Stimulated activated CD4-positive, alpha-beta T cell treated with anti-CD3 and anti-CD28 coated beads, Interleukin-4, amount 100 ng/mL, for 1 hour (primary cell): ENCODE data around the gene FTSJ3.
"Not testable (repeated sequence)": the region's sequence is repeated elsewhere in the genome, so short reads cannot be mapped to it uniquely, and the experiment has no call there.

Experiments used
- DNase-seq: peaks from one replicate; pipeline ENCODE4 v3.0.0-alpha.2; 2020

FTSJ3 gene

DNA sequence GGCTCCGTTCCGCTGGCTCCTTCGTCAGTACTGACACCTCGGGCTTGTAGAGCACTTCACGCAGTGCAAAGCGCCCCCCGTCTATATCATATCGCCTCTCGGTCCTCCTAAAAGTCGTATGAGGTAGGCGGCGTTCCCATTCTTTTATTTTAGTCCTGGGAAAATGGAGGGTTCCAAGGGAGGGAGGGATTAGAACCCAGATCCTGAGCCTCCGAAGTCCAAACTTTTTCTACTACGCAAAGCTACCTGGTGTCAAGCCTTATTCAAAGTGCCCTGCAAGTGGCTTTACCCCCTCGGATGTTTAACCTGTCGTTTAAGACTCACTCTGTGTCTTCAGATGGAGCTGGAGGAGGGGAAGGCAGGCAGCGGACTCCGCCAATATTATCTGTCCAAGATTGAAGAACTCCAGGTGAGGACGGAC is 348 bp upstream of the FTSJ3 start:
- no peak for DNase-seq

DNA sequence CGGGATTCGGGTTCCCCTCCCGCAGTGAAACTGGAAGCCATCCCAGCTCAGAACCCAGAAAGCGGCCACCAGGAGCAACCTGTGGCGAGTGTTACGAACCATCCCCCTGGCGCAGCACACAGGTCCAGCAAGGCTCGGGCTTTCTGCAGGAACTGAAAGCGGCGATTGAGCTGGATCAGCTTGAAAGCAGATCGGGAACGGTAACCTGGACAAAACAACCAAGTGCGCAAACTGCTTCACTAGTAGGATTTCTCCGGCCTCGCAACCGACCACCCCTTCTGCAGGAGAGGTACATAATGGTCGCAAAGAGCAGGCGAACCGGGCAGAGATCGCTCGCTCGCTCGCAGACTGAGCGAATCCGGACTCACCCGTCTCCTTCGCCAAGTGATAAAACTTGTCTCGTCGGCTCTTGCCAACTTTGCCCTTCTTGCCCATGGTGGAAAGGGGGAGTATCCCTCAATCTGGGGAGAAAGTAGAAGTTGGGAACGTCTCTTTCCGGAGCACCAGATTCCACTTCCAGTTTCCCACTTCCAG is 928 bp downstream of the FTSJ3 start:
- DNase-seq = peak; percentile 26

DNA sequence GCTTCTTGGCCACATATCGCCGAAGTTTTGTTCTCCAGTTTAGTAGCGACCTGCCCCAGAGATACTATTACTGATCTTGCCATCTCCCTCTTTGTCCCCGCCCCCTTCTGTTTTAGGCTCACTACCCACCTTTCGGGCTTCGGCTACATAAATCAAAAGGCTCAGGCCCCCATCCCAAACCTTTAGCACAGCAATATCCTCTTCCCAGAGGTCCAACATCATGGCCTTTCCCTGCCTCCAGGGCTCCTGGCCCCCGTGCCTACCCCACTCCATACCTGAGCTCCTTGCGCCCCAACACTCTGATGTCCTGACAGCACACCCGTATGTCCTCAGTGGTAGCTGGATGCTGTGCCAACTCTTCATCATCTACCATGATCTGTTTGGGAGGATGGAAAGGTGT is 3.1 kb downstream of the FTSJ3 start:
- DNase-seq = no peak

DNA sequence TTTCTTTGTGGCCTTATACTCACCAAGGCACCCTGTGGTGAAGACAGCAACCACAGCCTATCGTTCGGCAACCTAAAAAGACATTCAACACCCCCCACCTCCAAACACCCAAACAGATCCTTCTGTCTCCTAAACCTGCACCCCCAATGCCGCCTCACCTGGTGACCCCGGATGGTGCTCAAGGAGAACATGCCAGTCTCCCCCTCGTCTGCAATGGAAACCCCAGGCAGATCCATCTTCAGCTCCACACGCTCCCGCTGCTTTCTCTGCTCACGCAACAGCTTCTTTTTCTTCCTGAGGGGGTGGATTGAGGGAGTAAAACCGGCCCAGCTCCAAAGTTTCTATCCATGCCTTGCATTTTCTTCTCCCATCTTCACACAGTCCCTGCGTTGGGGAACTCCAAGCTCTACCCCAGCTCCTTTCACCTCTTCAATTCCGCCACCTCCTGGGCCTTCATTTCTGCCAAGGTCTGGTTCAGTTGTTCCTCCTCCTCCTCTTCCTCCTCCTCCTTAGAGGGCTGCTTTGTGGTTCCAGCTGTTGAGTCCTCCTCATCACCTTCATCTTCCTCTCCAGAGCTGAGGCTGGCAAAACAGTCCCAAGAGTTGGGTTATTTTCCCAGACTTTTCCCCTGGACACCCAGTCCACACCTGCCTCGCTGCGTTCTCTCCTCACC is 3.7 kb downstream of the FTSJ3 start:
- DNase-seq = no peak

DNA sequence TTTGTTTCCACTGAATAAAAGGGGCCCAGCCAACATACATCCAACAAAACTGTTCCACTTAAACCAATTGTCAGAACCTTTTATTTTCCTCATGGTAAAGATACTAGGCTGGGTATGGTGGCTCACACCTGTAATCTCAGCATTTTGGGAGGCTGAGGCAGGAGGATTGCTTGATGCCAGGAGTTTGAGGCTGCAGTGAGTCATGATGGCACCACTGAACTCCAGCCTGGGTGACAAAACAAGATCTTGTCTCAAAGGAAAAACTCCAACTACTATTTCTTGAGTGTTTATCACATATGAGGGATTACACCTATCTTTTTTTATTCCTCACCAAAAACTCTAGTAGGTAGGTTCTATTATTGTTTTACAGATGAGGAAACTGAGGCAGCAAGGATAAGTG is 4.9 kb downstream of the FTSJ3 start:
- DNase-seq = no peak

DNA sequence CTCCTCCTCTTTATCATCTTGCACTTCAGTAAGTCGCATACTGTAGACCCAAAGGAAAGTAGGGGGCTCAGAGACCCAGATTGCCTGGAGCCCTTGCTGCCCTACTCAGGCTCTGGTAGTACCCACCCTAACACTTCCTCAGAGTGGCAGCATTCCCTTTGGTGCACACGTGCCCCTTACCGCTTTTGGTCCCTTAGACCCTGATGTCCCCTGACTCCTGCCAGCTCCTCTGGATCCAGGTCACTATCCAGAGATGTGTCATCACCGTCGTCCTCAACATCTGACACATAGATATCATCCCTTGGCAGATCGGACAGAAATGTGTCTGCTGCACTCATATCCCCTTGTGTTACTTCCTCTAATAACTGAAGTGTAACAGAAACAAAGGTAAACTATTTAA is 5.7 kb downstream of the FTSJ3 start:
- DNase-seq = no peak

DNA sequence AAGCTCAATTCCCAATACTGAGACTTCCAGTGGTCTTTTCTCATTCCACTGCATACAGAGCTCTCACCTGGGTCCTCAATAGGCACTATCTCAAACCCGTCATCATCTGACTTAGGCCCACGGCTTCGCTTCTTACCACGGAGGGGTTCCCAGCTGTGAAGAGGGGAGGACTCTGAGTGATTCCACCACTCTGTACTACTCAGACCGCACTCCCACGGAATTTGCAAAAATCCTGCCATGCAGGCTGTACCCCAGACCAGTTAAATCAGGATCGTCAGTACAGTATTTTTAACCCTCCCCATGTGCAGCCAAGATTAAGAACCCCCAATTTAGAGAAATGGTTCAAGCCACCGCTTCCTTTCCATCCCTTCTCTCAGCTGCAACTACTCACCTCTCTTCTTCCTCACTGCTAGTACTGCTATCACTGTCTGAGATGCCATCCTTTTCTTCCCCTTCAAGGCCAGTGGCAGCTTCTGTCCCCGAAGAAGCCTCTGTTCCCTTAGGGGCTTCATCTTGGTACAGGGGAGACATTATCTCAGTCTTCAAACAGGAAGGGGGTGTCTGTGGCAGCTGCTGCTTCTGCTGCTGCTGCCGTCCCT is 6.4 kb downstream of the FTSJ3 start:
- no peak for DNase-seq

DNA sequence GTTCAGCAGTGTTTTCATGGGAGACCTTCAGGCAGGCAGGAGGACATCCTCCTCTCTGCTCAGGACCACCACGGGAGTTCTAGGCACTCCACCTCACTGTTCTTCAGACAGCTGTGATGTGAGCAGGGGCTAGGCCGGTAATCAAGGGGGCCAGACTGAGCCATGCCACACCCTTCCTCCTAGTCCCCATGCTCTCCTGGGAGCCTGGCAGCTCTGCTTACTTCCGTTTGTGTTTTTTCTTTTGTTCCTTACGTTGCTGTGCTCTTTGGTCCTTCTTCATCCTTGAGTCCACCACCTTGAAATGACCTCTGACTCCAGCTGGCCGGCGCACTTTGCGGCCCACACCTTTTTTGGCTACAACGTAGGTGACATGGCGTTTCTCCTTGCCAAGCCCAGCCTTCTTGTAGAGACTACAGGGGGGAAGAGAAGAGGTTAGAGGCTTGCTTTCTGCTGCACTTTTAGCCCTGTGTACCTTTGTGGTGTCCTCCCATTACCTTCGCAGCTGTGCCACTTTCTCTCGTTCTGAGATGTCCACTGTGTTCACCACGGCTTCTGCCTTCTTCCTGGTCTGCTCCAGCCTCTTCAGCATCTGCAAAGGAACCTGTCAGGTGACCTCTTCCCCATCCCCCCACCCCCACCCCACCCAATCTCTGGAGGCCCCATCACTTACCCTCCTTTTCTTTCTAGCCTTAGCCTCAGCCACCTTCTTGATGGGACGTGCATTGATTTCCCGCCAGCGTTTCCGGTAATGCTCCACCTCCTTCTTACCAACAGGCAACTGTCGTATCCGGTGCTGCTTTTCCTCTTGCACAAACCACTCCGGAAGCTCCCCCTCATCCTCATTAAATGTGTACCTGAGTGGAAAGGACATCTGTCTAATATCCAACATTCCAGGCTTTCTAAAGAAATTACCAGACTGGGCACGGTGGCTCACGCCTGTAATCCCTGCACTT is 7.6 kb downstream of the FTSJ3 start:
- DNase-seq = no peak

DNA sequence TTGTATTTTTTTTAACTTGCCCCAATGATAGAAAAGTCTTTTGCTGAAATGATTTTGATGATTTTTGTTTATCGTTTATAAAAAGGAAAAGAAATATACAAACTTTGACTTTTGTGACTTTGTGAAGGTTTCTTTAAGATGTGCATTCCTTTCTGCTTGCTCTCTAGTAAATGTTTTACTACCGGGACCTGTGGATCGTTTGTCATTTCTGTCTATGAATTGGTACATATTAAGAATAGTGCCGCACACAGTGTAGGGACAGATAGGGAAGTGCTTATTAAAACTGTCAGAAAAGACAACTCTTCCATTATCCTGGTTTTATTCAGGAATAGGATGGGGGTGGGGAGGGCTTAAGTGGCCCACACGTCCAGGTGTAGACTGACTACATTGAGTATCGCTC is 8.3 kb downstream of the FTSJ3 start:
- no peak for DNase-seq

DNA sequence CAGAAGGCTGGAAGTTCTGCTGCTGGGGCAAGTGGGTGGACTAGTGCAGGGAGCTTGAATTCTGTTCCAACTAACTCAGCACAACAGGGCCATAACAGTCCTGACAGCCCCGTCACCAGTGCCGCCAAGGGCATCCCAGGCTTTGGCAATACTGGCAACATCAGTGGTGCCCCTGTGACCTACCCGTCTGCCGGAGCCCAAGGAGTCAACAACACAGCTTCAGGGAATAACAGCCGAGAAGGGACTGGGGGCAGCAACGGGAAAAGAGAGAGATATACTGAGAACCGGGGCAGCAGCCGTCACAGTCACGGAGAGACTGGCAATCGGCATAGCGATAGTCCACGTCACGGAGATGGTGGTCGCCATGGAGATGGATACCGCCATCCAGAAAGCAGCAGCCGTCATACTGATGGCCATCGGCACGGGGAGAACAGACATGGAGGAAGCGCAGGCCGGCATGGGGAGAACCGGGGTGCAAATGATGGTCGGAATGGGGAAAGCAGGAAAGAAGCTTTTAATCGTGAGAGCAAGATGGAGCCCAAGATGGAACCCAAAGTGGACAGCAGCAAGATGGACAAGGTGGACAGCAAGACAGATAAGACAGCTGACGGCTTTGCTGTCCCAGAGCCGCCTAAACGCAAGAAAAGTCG is 9.6 kb downstream of the FTSJ3 start:
- no peak for DNase-seq

DNA sequence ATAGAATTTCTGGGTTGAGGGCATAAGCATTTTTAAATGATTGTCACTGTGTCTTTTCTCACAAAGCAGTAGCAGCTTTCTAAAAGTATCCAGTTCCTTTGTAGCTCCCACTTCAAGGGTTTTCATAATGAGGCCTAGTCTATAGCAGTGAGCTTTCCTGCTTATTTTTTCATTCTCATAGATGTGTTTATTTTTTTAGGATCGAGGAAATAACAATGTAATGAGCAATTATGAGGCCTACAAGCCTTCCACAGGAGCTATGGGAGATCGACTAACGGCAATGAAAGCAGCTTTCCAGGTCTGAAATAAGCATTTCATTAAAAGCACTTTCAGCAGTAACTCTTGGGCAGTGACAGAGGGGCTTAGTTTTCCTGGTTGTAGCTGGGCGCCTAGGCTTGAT is 10.8 kb downstream of the FTSJ3 start:
- no peak for DNase-seq

DNA sequence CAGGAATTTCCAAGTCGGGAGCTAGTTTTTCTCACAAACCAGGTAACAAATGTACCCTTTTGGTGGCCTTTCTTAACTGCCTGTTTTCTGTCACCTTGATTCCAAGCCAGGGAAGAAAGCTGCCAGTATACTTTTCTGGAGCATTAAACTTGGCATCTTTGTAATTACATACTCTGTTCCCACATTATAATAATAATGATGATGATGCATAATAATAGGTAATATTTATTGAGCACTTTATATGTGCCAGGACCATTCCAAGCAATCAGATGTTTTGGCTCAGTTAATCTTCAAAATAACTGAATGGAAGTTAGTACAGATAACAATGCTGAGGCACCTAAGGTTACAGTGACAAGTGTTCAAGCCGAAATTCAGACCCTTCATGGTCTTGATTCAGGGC is 11.3 kb downstream of the FTSJ3 start:
- DNase-seq = no peak

DNA sequence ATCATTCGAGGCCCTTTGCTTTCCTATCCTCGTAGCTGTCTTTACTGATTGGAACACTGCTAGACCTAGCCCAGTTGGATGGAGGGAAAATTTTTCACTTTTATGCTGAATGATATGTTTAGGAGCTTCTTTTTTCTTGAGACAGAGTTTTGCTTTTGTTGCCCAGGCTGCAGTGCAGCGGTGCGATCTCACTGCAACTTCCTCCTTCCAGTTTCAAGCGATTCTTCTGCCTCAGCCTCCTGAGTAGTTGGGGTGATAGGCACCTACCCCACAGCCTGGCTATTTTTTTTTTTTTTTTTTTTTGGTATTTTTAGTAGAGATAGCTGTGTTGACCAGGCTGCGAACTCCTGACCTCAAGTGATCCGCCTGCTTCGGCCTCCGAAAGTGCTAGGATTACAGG is 17.5 kb downstream of the FTSJ3 start:
- DNase-seq = no peak

DNA sequence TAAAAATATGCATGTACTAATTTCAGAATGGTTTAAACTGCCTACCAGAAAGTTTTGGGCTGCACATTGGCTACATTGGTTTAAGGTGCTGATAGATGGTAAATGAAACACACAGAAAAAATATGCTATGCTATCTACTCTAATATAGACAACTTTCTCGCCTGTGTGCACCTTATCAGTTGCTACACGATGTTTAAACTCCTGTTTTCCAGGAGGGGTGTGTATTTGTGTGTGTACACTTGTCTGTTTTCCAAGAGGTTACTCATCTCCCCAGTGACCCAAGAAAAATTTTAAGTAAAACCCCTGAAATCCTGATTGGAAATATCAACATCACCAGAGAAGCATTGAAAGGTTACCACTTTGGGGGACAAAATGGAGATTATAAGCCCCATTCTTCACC is 21.9 kb downstream of the FTSJ3 start:
- no peak for DNase-seq

DNA sequence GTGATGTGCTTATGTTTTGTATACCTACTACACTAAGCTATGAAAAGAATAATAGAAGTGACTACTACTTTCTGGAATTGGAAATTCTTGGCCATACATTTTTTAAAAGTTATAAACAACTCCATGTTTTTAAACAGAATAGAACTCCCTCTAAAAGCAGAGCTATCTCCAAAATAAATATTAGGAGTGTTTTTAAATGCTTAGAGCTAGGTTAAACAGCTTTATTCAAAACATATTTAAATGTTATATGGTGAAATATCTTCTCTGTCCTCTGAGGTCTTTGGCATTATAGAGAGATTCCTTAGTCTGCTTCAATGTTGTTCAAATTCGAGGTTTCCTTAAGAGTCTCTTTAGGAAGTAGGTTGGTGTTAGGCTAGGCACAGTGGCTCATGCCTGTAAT is 23.1 kb downstream of the FTSJ3 start:
- DNase-seq = no peak

DNA sequence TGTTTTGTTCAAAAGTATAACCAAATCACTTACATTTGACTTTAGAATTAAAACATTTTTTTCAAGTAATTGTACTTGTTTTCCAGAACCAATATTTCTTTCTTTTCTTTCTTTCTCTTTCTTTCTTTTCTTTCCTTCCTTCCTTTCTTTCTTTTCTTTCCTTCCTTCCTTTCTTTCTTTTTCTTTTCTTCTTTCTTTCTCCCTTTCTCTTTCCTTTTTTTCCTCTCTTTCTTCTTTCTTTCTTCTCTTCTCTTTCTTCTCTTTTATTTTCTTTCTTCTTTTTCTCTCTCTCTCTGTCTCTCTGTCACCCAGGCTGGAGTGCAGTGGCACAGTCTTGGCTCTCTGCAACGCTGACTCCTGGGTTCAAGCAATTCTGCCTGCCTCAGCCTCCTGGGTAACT is 26.7 kb downstream of the FTSJ3 start:
- DNase-seq = no peak

DNA sequence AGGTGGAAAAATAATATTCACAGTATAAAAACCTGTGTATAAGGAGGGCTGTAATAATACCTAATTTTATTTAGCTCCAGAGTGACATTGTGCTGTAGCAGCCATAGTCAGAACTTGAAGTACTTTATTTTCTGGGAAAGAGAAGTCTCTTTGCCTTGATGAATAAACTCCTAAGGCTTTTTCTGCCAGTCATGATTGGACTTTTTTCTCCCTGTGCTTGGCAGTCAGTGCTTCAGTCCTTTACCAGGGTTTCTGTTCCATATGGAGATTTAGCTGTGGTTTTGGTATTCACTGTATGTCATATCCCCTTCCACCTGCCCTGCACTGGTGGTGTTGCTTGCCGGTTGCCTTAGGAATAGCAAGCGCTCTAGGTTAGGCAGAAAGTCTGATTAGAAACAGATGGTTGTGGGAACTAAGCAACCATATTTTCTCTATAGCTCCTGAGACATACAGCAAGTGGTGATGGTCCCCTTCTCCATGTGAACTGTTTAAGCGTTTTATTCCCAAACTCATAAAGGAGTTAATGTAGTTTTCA is 28.8 kb downstream of the FTSJ3 start:
- no peak for DNase-seq

DNA sequence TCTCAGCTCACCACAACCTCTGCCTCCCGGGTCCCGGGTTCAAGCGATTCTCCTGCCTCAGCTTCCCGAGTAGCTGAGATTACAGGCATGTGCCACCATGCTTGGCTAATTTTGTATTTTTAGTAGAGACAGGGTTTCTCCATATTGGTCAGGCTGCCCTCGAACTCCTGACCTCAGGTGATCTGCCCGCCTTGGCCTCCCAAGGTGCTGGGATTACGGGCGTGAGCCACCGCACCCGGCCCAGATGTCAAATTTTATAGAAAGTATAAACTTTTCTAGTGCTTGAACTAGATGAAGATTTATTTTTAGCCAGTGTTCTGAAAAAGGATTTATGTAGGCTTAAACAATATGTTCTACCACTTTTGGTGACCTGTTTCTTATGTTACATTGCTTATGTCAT is 31.1 kb downstream of the FTSJ3 start:
- DNase-seq = not testable (repeated sequence)

DNA sequence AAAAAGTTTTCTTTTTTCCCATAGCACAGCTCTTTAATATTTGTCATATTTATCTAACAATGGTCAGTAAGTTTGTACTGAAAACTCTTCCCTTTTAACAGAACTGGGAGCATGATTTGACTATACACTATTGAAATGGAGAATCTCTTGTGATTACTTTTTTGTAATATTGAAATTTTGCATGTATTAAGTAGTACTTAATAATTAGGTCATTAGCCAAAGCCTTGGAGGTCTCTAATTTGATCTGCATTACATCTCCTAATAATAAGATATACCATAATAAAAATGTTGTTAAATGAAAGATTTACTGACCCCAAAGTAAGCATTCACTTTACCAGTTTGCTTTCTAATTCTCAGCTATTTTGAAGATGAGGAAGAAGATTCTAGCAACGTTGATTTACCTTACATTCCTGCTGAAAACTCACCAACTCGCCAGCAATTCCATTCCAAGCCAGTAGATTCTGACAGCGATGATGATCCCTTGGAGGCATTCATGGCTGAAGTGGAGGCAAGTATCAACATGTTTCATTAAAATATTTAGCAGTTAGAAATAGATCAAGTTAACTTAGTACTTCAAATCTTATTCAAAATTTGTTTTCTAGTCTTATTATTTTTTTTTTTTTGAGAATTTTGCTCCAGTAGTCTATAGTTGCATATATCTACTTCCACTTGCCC is 35.3 kb downstream of the FTSJ3 start:
- no peak for DNase-seq

DNA sequence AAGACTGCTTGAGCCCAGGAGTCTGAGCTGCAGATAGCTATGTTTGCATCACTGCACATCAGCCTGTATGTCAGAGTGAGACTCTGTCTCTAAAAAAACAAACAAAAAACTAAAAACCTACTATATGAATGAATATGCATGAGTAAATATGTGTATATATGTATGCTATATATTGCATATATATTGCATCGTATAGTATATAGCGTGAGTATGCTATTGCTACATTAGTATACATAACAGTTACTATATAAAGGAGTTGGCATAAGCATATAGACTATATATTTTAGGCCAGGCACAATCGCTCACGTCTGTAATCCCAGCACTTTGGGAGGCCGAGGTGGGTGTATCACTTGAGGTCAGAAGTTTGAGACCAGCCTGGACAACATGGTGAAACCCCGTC is 37.4 kb downstream of the FTSJ3 start:
- no peak for DNase-seq

DNA sequence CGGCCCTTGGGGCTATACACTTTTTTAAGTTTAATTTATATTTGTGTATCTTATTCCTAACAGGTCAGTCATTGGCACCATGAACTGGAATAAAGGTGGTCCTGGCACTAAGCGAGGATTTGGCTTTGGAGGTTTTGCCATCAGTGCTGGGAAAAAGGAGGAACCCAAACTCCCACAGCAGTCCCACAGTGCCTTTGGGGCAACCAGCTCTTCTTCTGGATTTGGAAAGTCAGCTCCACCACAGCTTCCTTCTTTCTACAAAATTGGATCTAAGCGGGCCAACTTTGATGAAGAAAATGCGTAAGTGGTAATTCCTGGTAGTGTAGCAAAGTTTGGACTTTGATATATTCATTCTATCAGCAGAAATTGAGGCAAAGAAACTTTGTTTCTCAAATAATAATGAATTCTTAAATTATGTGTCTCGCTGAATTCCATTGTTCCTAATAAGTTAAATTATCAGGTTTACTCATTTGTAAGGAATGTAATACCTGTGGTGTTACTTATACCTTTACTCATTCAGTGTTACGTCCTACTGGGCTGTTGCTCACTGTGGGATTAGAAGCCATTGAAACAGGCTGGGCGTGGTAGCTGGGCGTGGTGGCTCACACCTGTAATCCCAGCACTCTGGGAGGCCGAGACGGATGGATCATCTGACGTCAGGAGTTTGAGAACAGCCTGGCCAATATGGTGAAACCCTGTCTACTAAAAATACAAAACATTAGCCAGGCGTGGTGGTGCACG is 40.3 kb downstream of the FTSJ3 start:
- no peak for DNase-seq

DNA sequence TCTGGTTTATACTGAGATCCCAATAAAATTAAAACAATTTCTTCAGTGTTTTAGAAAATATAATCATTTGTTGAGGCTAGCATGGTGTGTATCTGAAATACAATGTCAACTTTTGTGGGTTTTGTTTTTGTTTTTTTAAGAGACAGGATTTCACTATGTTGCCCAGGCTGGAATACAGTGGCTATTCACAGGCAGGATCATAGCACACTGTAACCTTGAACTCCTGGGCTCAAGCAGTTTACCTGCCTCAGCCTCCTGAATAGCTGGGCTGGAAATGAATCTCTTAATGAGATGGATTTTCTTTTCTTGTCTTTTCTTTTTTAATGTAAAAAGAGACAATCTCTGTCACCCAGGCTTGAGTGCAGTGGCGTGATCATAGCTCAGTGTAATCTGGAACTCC is 41.3 kb downstream of the FTSJ3 start:
- DNase-seq = no peak
